Stimulated activated CD8-positive, alpha-beta memory T cell treated with anti-CD3 and anti-CD28 coated beads, Interleukin-12 subunit alpha, Interleukin-12 subunit beta, amount 100 ng/mL, for 4 hours (primary cell): ENCODE measurements around the gene TLE4.
"Not testable (repeated sequence)": the region's sequence is repeated elsewhere in the genome, so short reads cannot be mapped to it uniquely, and the experiment has no call there.

Experiments used
- DNase-seq: peaks from one replicate; pipeline ENCODE4 v3.0.0-alpha.2; 2020; ENCODE audit warnings: low read depth

TLE4 gene

GRCh38 chr9:79736051-79736450 is 164.3 kb downstream of the TLE4 start:
- DNase-seq = no peak

GRCh38 chr9:79741381-79741780 is 169.6 kb downstream of the TLE4 start:
- DNase-seq = no peak

GRCh38 chr9:79742110-79742721 is 170.5 kb downstream of the TLE4 start:
- no peak for DNase-seq

GRCh38 chr9:79744521-79744920 is 172.8 kb downstream of the TLE4 start:
- no peak for DNase-seq

- no peak for DNase-seq
These were observed 174.1 kb downstream of the TLE4 start for GRCh38 chr9:79745752-79746336.

GRCh38 chr9:79751895-79752466 is 180.2 kb downstream of the TLE4 start:
- DNase-seq = not testable (repeated sequence)

GRCh38 chr9:79756414-79756813 is 184.6 kb downstream of the TLE4 start:
- no peak for DNase-seq

GRCh38 chr9:79757074-79757473 is 185.3 kb downstream of the TLE4 start:
- no peak for DNase-seq

GRCh38 chr9:79757881-79758669 is 186.3 kb downstream of the TLE4 start:
- no peak for DNase-seq

GRCh38 chr9:79759460-79759859 is 187.7 kb downstream of the TLE4 start:
- DNase-seq = no peak

GRCh38 chr9:79762070-79762469 is 190.3 kb downstream of the TLE4 start:
- DNase-seq = no peak

- DNase-seq = no peak
These were observed 192.0 kb downstream of the TLE4 start for GRCh38 chr9:79763671-79764285.

GRCh38 chr9:79764374-79764773 is 192.6 kb downstream of the TLE4 start:
- DNase-seq = no peak

GRCh38 chr9:79765466-79765865 is 193.7 kb downstream of the TLE4 start:
- no peak for DNase-seq

GRCh38 chr9:79766091-79766490 is 194.3 kb downstream of the TLE4 start:
- DNase-seq = no peak

GRCh38 chr9:79768194-79768593 is 196.4 kb downstream of the TLE4 start:
- DNase-seq = no peak

- no peak for DNase-seq
These were observed 197.9 kb downstream of the TLE4 start for GRCh38 chr9:79769476-79770275.

- DNase-seq = no peak
These were observed 202.6 kb downstream of the TLE4 start for GRCh38 chr9:79774356-79774755.
